HCT116 (cell line): ENCODE data around the gene RIMS4. TPM values are rescaled to one million over a fixed set of nuclear protein-coding genes. Genes with fewer than 3 reads are reported as not detected.

Experiments used
- ATAC-seq: fragments of 200-7000 bp; cut with Tn5 transposase; 2 replicates; pipeline ENCODE4 v1.9.1; 2020; ENCODE audit warnings: mild to moderate bottlenecking, moderate library complexity
- BruUV-seq: library from RNA; stranded (reverse); fragments of 400-500 nt; replicated peaks from 2 replicates; lab custom pipeline; 2021; lab: Mats Ljungman, UMichigan
- CTCF ChIA-PET: fragments of 300-600 bp; sonication (Branson Sonifier 250); formaldehyde crosslinking; loops from one replicate; lab custom pipeline; 2021; ENCODE audit warnings: antibody characterized with exemption; lab: Charles Lee
- POLR2A ChIA-PET: fragments of 300-600, 350-600 bp; sonication (Branson Sonifier 250); formaldehyde crosslinking; loops from one replicate; lab custom pipeline; 2021; ENCODE audit warnings: antibody characterized with exemption; lab: Charles Lee
- RAD21 ChIA-PET, 2 experiments: fragments of 300-600 bp; sonication (Branson Sonifier 250); formaldehyde crosslinking; loops; one replicate each; lab custom pipeline; 2023; ENCODE audit warnings: low total read pairs in 2 of 2; ENCODE audit not compliant: uncharacterized antibody in 2 of 2, unreplicated experiment in 2 of 2, low non-redundant PET in 1 of 2; lab: Charles Lee
- DNase-seq: peaks from one replicate; pipeline ENCODE4 v3.0.0-alpha.2; 2010; ENCODE audit warnings: low read depth, low spot score
- H2AFZ ChIP-seq: fragments of 200-600 bp; shearing (Covaris generic), sonication (generic); 2 replicates; pipeline ENCODE4 v1.6.1; 2017; ENCODE audit warnings: low read depth, mixed run types, mixed read lengths, antibody characterized with exemption, low read length; ENCODE audit not compliant: poor library complexity, severe bottlenecking
- H3K27ac ChIP-seq: 2 replicates; pipeline ENCODE4 v1.5.1; 2012; ENCODE audit warnings: low read depth, low read length
- H3K27me3 ChIP-seq: fragments of 200-600 bp; sonication (generic); 2 replicates; pipeline ENCODE4 v1.6.1; 2016; ENCODE audit warnings: mixed run types, low read length, mixed read lengths; ENCODE audit not compliant: insufficient read depth
- H3K36me3 ChIP-seq, 2 experiments: fragments of 200-500 bp in 1 of 2; fragments of 200-600 bp in 1 of 2; sonication (Bioruptor generic) in 1 of 2; sonication (generic) in 1 of 2; 2 replicates each; pipeline versions ENCODE4 v1.5.1 to v1.6.1; 2014 to 2016; ENCODE audit warnings: low read length in 2 of 2, inconsistent platforms in 1 of 2, mixed read lengths in 1 of 2, mixed run types in 1 of 2; ENCODE audit not compliant: insufficient read depth in 2 of 2, control insufficient read depth in 1 of 2
- H3K4me1 ChIP-seq, 2 experiments: fragments of 200-600 bp in 1 of 2; sonication (generic) in 1 of 2; 2 replicates each; pipeline versions ENCODE4 v1.5.1 to v1.6.1; 2012 to 2017; ENCODE audit warnings: low read length in 2 of 2, inconsistent platforms in 1 of 2, mild to moderate bottlenecking in 1 of 2, mixed read lengths in 1 of 2, mixed run types in 1 of 2, moderate library complexity in 1 of 2; ENCODE audit not compliant: insufficient read depth in 2 of 2, control insufficient read depth in 1 of 2
- H3K4me2 ChIP-seq: fragments of 200-600 bp; sonication (generic); 2 replicates; pipeline ENCODE4 v1.6.1; 2017; ENCODE audit warnings: mixed run types, low read length, mixed read lengths
- H3K4me3 ChIP-seq, 2 experiments: fragments of 200-600 bp in 1 of 2; sonication (generic) in 1 of 2; replicated peaks in 1 of 2; 2 replicates each; pipeline ENCODE4 v1.5.1; 2011 to 2016; ENCODE audit warnings: low read length in 2 of 2, control low read depth in 1 of 2, low read depth in 1 of 2, mild to moderate bottlenecking in 1 of 2, mixed read lengths in 1 of 2, mixed run types in 1 of 2
- H3K79me2 ChIP-seq: fragments of 200-600 bp; sonication (generic); 2 replicates; pipeline ENCODE4 v1.6.1; 2017; ENCODE audit warnings: mild to moderate bottlenecking, mixed run types, low read length, moderate library complexity, mixed read lengths; ENCODE audit not compliant: insufficient read depth
- H3K9ac ChIP-seq: fragments of 200-600 bp; sonication (generic); 2 replicates; pipeline ENCODE4 v1.6.1; 2016; ENCODE audit warnings: low read length, mixed read lengths
- H3K9me2 ChIP-seq: fragments of 200-600 bp; sonication (generic), shearing (Covaris generic); 2 replicates; pipeline ENCODE4 v1.6.1; 2017; ENCODE audit warnings: mixed run types, mild to moderate bottlenecking, moderate library complexity; ENCODE audit not compliant: insufficient read depth
- H3K9me3 ChIP-seq, 2 experiments: fragments of 200-500 bp in 1 of 2; fragments of 200-600 bp in 1 of 2; sonication (Bioruptor generic) in 1 of 2; sonication (generic) in 1 of 2; 2 replicates each; pipeline ENCODE4 v1.6.1; 2014 to 2017; ENCODE audit warnings: low read length in 2 of 2, mixed read lengths in 2 of 2, inconsistent platforms in 1 of 2, low read depth in 1 of 2, mild to moderate bottlenecking in 1 of 2, mixed run types in 1 of 2, moderate library complexity in 1 of 2; ENCODE audit not compliant: control insufficient read depth in 1 of 2, insufficient read depth in 1 of 2
- H4K20me1 ChIP-seq: fragments of 200-600 bp; sonication (generic), shearing (Covaris generic); 2 replicates; pipeline ENCODE4 v1.6.1; 2017; ENCODE audit warnings: mixed run types, mild to moderate bottlenecking, moderate library complexity; ENCODE audit not compliant: insufficient read depth
- EZH2 ChIP-seq: fragments of 200-600 bp; sonication (generic); IDR thresholded peaks from 2 replicates; pipeline ENCODE4 v1.6.1; 2017; ENCODE audit warnings: antibody characterized with exemption, mixed run types
- intact Hi-C: fragments of 100-400 bp; cut with micrococcal nuclease; formaldehyde crosslinking; loops from 2 replicates; pipeline ENCODE4 v1.10.0; 2022
- total RNA-seq: library from RNA; stranded (reverse); gene quantifications from one replicate; pipeline ENCODE4 v1.2.1, GENCODE V29; 2021; ENCODE audit not compliant: unreplicated experiment
- TF ChIP-seq, protein P1 (sequence below), 3 experiments: fragments of 200-600 bp in 1 of 3; sonication (generic) in 1 of 3; IDR thresholded peaks in 2 of 3; conservative IDR thresholded peaks in 1 of 3; 2 replicates each; pipeline ENCODE4 v1.5.1; 2012 to 2017; ENCODE audit warnings: low read depth in 2 of 3, low read length in 2 of 3, antibody characterized with exemption in 1 of 3, borderline replicate concordance in 1 of 3, control low read depth in 1 of 3, mild to moderate bottlenecking in 1 of 3, mixed read lengths in 1 of 3, mixed run types in 1 of 3, moderate library complexity in 1 of 3; ENCODE audit not compliant: insufficient read depth in 1 of 3
- TF ChIP-seq, protein P2 (sequence below): IDR thresholded peaks from 2 replicates; pipeline ENCODE4 v1.6.1; 2011; ENCODE audit warnings: mild to moderate bottlenecking, low read length, moderate library complexity; ENCODE audit not compliant: insufficient replicate concordance; ENCODE audit errors: extremely low read depth
- TF ChIP-seq, protein P3 (sequence below): IDR thresholded peaks from 2 replicates; pipeline ENCODE4 v1.6.1; 2012; ENCODE audit warnings: low read depth

Gene RIMS4
- total RNA-seq, 1 experiment from 2014 or later: 0.05 TPM

DNA sequence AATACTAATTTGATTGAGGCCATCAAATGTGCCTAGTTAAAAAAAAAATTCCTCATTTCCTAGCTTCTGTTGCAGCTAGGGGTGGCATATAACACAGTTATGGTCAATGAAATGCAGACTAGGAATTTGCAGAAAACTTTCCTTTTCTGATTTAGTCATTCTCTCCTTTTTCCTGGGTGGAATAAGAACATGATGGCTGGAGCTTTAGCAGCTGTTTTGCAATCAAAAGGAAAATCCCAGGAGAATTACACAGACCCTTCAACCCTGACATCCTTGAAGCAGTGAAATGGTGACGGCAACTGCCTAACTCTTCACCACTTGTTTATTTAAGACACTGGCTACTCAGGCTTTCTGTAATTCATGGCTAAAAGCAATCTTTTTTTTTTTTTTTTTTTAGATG lies 23.1 kb upstream of the RIMS4 start:
- Histone ChIP-seq H3K36me3 (no peaks in the 10 kb centered on the region), H4K20me1 (no peaks in the 10 kb centered on the region), H3K79me2 (no peaks in the 10 kb centered on the region), H3K4me3 (no peak overlapping the region), H3K4me2 (no peak overlapping the region), H3K27me3 (peaks cover 52% of the 10 kb centered on the region), H2AFZ (no peak overlapping the region), H3K9ac (no peak overlapping the region), H3K9me3 (no peaks in the 10 kb centered on the region), H3K27ac (no peak overlapping the region), H3K4me1 (no peaks in the 10 kb centered on the region), H3K9me2 (no peaks in the 10 kb centered on the region)
- no peak for ATAC-seq
- TF ChIP-seq, protein P1, sequence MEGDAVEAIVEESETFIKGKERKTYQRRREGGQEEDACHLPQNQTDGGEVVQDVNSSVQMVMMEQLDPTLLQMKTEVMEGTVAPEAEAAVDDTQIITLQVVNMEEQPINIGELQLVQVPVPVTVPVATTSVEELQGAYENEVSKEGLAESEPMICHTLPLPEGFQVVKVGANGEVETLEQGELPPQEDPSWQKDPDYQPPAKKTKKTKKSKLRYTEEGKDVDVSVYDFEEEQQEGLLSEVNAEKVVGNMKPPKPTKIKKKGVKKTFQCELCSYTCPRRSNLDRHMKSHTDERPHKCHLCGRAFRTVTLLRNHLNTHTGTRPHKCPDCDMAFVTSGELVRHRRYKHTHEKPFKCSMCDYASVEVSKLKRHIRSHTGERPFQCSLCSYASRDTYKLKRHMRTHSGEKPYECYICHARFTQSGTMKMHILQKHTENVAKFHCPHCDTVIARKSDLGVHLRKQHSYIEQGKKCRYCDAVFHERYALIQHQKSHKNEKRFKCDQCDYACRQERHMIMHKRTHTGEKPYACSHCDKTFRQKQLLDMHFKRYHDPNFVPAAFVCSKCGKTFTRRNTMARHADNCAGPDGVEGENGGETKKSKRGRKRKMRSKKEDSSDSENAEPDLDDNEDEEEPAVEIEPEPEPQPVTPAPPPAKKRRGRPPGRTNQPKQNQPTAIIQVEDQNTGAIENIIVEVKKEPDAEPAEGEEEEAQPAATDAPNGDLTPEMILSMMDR (IDR thresholded peaks at IDR 0.05 in 2 of 3, conservative IDR thresholded peaks at IDR 0.05 in 1 of 3; ENCODE audit: borderline replicate concordance in 1 of 3, insufficient read depth in 1 of 3, low read depth in 2 of 3, low read length in 2 of 3): no peak
- TF ChIP-seq EZH2: no peak
- CTCF ChIA-PET: interaction anchor here (1.3 kb wide), 1 partner anchor 86 kb away, joined by 4 read pairs; no protein-coding TSS in a partner anchor
- intact Hi-C loops: no loop called here
- RAD21 ChIA-PET: no interaction called here
- no peak for DNase-seq
- no TSS peak for BruUV-seq
- POLR2A ChIA-PET: no interaction called here

DNA sequence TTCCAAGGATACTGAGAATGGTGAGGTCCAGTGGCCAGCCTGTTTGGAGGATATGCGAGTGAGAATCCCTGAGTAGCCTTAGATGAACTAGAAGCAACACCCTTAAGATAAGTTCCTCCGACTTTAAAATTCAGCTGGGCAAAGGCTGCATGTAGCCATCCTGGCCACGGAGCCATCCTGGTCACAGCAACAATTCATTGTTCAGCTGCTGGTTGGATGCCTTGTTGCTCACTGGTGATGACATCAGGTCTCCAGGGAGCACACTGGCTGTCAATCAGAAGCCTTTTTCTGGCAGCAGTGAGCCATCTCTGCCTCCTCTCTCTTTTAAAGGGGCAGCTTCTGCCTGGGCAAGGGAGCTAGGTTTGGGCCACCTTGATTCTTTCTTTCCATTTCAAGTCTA lies 22.4 kb upstream of the RIMS4 start:
- Histone ChIP-seq H3K4me1 (no peaks in the 10 kb centered on the region), H3K9me3 (no peaks in the 10 kb centered on the region), H3K27me3 (peaks cover 45% of the 10 kb centered on the region), H3K27ac (no peak overlapping the region), H3K4me2 (no peak overlapping the region), H3K9me2 (no peaks in the 10 kb centered on the region), H2AFZ (no peak overlapping the region), H4K20me1 (no peaks in the 10 kb centered on the region), H3K4me3 (no peak overlapping the region), H3K79me2 (no peaks in the 10 kb centered on the region), H3K36me3 (no peaks in the 10 kb centered on the region), H3K9ac (no peak overlapping the region)
- ChIA-PET CTCF (interaction anchor here (1.3 to 1.8 kb wide), 2 partner anchors 33 to 86 kb away, joined by 4 read pairs; no protein-coding TSS in a partner anchor), POLR2A (no interaction called here), RAD21 (no interaction called here)
- no TSS peak for BruUV-seq
- DNase-seq (peak; percentile 23), ATAC-seq (peak; percentile 74)
- intact Hi-C loops: no loop called here
- TF ChIP-seq, protein P2, sequence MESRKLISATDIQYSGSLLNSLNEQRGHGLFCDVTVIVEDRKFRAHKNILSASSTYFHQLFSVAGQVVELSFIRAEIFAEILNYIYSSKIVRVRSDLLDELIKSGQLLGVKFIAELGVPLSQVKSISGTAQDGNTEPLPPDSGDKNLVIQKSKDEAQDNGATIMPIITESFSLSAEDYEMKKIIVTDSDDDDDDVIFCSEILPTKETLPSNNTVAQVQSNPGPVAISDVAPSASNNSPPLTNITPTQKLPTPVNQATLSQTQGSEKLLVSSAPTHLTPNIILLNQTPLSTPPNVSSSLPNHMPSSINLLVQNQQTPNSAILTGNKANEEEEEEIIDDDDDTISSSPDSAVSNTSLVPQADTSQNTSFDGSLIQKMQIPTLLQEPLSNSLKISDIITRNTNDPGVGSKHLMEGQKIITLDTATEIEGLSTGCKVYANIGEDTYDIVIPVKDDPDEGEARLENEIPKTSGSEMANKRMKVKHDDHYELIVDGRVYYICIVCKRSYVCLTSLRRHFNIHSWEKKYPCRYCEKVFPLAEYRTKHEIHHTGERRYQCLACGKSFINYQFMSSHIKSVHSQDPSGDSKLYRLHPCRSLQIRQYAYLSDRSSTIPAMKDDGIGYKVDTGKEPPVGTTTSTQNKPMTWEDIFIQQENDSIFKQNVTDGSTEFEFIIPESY: no peak
- TF ChIP-seq, protein P3, sequence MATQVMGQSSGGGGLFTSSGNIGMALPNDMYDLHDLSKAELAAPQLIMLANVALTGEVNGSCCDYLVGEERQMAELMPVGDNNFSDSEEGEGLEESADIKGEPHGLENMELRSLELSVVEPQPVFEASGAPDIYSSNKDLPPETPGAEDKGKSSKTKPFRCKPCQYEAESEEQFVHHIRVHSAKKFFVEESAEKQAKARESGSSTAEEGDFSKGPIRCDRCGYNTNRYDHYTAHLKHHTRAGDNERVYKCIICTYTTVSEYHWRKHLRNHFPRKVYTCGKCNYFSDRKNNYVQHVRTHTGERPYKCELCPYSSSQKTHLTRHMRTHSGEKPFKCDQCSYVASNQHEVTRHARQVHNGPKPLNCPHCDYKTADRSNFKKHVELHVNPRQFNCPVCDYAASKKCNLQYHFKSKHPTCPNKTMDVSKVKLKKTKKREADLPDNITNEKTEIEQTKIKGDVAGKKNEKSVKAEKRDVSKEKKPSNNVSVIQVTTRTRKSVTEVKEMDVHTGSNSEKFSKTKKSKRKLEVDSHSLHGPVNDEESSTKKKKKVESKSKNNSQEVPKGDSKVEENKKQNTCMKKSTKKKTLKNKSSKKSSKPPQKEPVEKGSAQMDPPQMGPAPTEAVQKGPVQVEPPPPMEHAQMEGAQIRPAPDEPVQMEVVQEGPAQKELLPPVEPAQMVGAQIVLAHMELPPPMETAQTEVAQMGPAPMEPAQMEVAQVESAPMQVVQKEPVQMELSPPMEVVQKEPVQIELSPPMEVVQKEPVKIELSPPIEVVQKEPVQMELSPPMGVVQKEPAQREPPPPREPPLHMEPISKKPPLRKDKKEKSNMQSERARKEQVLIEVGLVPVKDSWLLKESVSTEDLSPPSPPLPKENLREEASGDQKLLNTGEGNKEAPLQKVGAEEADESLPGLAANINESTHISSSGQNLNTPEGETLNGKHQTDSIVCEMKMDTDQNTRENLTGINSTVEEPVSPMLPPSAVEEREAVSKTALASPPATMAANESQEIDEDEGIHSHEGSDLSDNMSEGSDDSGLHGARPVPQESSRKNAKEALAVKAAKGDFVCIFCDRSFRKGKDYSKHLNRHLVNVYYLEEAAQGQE: no peak
